NT2/D1 (cell line): Measurements from ENCODE around the gene THOC5.

Experiments used
- SUZ12 ChIP-seq: IDR thresholded peaks from 2 replicates; pipeline ENCODE4 v1.6.1; 2011; ENCODE audit not compliant: insufficient read length, insufficient read depth; ENCODE audit errors: extremely low read depth
- YY1 ChIP-seq: IDR thresholded peaks from 2 replicates; pipeline ENCODE4 v1.6.1; 2011; ENCODE audit not compliant: insufficient read length, insufficient read depth
- ZNF274 ChIP-seq: IDR thresholded peaks from 2 replicates; pipeline ENCODE4 v1.6.1; 2011; ENCODE audit warnings: mild to moderate bottlenecking, low read depth, low read length

- TF ChIP-seq SUZ12, result no peak
- TF ChIP-seq YY1, result no peak
- TF ChIP-seq ZNF274, result no peak
Measured at GRCh38 chr22:29487426-29487986, 66.1 kb downstream of the THOC5 start.
